NCI-H187 (cell line): ENCODE measurements around the gene ICA1.

Source experiments
- DNase-seq, 2 experiments: peaks; one replicate each; lab custom pipeline; 2025; lab: John Stamatoyannopoulos, UW

The ICA1 gene

DNA sequence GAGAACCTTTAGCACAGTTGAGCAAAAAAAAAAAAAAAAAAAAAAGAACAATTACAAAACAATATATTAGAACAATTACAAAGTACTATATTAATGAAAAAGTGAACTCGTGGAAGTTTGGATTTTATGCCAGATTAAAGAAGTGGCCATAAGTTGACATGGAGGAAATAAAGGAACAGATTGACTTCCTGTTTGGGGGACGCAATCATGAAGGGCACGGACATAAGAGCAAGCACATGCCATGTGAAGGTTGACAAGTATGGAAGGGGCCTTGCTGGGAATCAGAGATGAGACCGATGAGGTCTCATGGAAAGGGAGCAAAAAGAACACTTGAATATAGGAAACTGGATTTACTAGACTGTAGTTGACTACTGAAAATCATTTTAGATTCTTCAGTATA lies 61.7 kb downstream of the ICA1 start:
- DNase-seq, result no peak

DNA sequence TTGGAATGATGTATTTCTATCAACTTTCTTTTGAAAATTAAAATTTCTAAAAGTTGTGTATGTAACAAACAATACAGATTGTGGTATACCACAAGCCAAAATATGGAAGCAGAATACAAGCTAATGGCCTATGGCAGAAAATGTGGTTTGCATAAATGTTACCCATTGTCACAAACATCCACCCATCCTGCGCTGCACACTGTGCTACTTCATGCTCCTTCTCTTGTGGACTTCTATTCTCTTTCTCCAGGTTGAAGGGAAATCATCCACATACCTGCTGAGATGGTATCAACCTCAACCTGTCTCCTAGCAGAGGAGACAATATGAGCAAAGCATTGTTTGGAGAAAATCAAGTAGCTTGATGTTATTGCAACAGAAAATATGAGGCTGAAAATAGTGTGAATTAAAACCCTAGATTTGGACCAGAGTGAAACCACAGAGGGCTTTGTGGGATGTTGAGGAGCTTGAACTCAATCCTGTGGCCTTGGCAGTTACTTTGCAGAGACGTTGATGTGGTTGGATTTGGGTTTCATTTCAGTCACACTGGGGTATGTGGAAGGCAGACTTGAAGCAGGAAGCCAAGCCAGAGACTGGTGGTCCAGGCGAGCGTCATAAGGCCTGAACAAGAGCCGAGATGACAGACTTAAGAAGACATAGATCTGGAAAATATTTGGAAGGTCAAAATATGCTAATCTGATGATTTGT lies 63.8 kb downstream of the ICA1 start:
- no peak for DNase-seq

- no peak for DNase-seq
Measured at GRCh38 chr7:8192897-8193296, 69.1 kb downstream of the ICA1 start.

DNA sequence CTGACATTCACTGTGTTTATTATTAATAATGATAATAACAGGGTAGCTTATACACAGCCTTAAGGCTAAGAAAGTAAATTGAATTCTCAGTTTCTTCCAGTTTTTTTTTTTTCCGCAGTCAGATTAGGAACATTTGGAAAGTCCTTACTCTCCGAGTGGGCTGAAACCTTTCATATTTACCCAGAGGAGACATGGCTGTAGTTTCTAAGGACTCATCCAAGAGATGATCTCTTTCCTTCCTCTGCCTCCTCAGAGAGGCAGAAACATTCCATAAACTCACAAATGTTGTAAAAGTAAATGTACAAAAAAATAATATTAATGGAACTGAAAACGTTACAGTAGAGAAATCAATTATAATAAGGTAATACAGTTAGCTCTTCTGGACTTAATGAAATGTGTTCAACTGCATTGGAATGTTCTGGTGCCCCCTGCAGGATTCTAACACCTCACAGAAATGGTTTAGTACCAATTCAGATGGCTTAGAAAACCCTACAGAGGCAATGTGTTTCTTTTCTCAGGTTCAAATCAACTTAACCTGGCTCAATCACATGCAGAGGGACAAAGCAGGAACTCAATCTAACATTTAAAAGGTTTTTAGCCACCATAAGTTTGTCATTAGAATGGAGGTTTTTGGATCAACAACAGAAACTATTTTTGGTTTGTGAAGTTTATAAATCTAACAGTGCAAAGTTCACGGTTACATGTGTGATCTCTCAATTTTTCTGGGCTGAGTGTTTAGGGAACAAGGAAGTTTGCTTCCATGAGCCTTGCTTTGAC lies 71.7 kb downstream of the ICA1 start:
- peak in 1 of 2 experiments; percentile 36 for DNase-seq

DNA sequence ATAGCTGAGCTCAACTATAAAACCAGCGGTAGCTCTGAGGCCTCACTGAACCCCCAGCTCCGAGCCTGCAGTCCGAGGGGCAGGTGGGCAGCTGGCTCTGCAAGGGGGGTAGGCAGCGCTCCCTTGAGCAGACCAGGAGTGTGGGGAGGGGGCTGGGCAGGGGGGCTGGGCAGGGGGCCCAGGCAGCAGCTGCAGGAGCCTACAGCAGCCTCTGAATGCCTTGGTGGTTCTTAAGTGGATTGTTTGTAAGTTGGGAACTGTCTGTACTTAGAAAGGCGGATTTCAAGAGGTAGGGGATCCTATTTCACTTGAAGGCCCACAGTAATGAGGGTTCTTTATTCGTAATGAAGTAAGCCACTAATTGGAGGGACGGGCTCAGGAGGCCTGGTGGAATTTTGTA lies 72.3 kb downstream of the ICA1 start:
- peak in 1 of 2 experiments; percentile 18 for DNase-seq

DNA sequence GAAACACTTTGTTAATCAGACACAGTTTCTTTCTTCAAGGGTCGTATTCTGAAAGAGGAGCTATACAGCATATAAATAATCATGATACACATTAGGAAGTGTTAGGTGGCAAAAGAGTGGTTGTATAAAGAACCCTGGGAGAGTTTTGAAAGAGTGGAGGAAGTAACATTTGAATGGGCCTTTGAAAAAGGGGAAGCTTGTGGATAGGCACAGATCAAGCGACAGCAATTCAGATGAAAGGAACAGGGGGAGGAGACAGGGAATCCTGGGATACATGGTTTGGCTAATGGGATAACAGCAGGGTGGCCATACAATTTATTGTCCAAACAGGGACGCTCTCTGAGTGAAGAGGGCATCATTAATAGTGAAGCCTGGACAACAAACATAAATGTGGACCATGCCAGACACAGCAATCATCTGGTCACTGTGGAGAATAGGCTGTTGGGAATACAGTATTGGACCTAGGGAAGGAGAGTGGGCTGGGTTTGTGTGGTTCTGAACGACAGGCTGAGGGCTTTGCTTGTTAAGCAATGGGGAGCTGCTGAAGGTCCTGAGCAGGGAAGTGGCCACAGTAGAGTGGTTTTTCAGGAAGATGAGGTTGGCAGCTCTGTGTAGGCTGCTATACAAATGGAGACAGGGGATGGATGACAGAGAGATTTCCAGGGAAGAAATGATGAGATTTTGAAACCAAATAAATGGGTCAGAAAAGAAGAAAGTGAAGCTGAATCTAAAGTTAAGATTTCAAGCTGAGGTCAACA lies 75.9 kb downstream of the ICA1 start:
- DNase-seq, result no peak

- peak; percentile 18 to 48 for DNase-seq
Measured at GRCh38 chr7:8184221-8184620, 77.7 kb downstream of the ICA1 start.

GRCh38 chr7:8179486-8179885 lies 82.5 kb downstream of the ICA1 start:
- no peak for DNase-seq

- no peak for DNase-seq
Measured at GRCh38 chr7:8178353-8178752, 83.6 kb downstream of the ICA1 start.

- no peak for DNase-seq
Measured at GRCh38 chr7:8177109-8177933, 84.6 kb downstream of the ICA1 start.

- DNase-seq, result peak; percentile 58 to 62
Measured at GRCh38 chr7:8176370-8177081, 85.4 kb downstream of the ICA1 start.

DNA sequence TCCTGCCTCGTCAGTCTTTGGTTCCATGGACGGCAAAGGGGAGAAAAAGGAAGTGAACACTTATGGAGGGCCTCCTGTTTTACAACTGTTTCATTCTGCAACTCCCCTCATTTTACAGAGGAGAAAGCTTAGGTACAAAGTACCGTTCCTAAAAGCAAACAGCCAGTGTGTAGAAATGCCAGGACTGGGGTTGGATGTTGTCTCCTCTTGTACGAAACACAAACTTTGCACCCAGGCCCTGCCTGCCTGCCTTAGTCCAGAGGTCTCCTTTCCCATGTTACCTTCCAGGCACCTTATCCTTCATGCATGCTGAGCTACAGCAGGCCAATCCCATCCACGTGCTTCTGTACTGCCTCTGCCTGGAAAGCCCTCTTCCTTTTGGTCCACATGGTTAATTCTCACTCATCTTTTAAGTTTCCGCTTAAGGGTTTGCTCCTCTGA lies 86.0 kb downstream of the ICA1 start:
- DNase-seq, result no peak

- DNase-seq, result no peak
Measured at GRCh38 chr7:8172372-8173354, 89.3 kb downstream of the ICA1 start.

- DNase-seq, result no peak
Measured at GRCh38 chr7:8169171-8169570, 92.8 kb downstream of the ICA1 start.

GRCh38 chr7:8168336-8168735 lies 93.6 kb downstream of the ICA1 start:
- no peak for DNase-seq

GRCh38 chr7:8165150-8165549 lies 96.8 kb downstream of the ICA1 start:
- DNase-seq, result no peak

GRCh38 chr7:8162181-8162580 lies 99.8 kb downstream of the ICA1 start:
- DNase-seq, result no peak

DNA sequence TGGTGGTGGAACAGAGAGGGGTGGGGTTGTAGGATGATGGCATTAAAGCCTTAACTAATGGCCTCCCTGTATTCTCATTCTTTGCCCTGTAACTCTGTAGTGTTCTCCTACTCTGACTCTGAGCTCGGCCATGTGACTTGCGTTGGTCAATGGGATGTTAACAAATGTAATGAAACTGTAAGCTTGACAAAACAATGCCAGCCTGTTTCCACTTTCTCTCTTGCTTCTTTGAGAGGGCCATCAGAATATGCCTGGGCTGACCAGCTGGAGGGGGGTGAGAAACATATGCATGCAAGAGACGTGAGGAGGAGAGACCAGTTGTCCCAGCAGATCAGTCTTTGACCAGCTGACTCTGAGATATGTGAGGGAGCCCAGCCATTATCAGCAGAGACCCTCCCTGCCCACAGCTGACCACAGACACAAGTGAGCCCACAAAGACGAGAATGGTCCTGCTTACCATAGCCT lies 100.6 kb downstream of the ICA1 start:
- no peak for DNase-seq

- no peak for DNase-seq
Measured at GRCh38 chr7:8160779-8161345, 101.1 kb downstream of the ICA1 start.

- DNase-seq, result no peak
Measured at GRCh38 chr7:8160250-8160649, 101.7 kb downstream of the ICA1 start.
